ENCODE results near the gene ENTPD8. TPM values are rescaled to one million over a fixed set of nuclear protein-coding genes. Genes with fewer than 3 reads are reported as not detected.

The ENTPD8 gene
- total and polyA plus RNA-seq, 2 donors (not counting 1 experiment from before 2014, with no cell fraction given) = under 0.01 TPM; not detected in 1

- Histone ChIP-seq H3K4me3 (replicated peaks in 1 of 4; ENCODE audit: control extremely low read depth in 1 of 4, insufficient read depth in 1 of 4, low read depth in 3 of 4, low read length in 4 of 4) (no peak overlapping the region), H3K27me3 (ENCODE audit: control insufficient read depth, insufficient read depth, low read length) (peaks cover 2% of the 10 kb centered on the region), H3K4me1 (ENCODE audit: control insufficient read depth, extremely low read depth, insufficient read depth, low read length) (no peaks in the 10 kb centered on the region), H4K20me1 (ENCODE audit: control insufficient read depth, extremely low read depth, insufficient read depth, low read length) (no peaks in the 10 kb centered on the region), H3K36me3 (ENCODE audit: control insufficient read depth, insufficient read depth, low read length) (no peaks in the 10 kb centered on the region), H3K9me3 (ENCODE audit: control insufficient read depth, insufficient read depth, low read depth, low read length) (no peaks in the 10 kb centered on the region), H3K79me2 (ENCODE audit: control insufficient read depth, insufficient read depth, low read length) (no peaks in the 10 kb centered on the region), H2AFZ (ENCODE audit: low read length) (no peak overlapping the region), H3K9ac (ENCODE audit: insufficient read depth, low read length) (no peak overlapping the region), H3K4me2 (ENCODE audit: extremely low read depth, insufficient read depth, low read length) (no peak overlapping the region), H3K27ac (ENCODE audit: insufficient read depth, low read length) (no peak overlapping the region)
- no peak for TF ChIP-seq CTCF (conservative IDR thresholded peaks at IDR 0.05 in 1 of 2, IDR thresholded peaks at IDR 0.05 in 1 of 2; ENCODE audit: low read depth in 1 of 2, low read length in 2 of 2)
- TF ChIP-seq EZH2 (IDR thresholded peaks at IDR 0.05; ENCODE audit: low read length, missing control alignments) = no peak
- no peak for DNase-seq (ENCODE audit: low read depth in 2 of 2)
Observed at GRCh38 chr9:137465720-137466388, 24.7 kb upstream of the ENTPD8 start.

- Histone ChIP-seq H3K9ac (ENCODE audit: insufficient read depth, low read length) (no peak overlapping the region), H3K36me3 (ENCODE audit: control insufficient read depth, insufficient read depth, low read length) (no peaks in the 10 kb centered on the region), H3K79me2 (ENCODE audit: control insufficient read depth, insufficient read depth, low read length) (no peaks in the 10 kb centered on the region), H3K27ac (ENCODE audit: insufficient read depth, low read length) (no peak overlapping the region), H3K4me1 (ENCODE audit: control insufficient read depth, extremely low read depth, insufficient read depth, low read length) (no peaks in the 10 kb centered on the region), H2AFZ (ENCODE audit: low read length) (no peak overlapping the region), H4K20me1 (ENCODE audit: control insufficient read depth, extremely low read depth, insufficient read depth, low read length) (no peaks in the 10 kb centered on the region), H3K4me3 (replicated peaks in 1 of 4; ENCODE audit: control extremely low read depth in 1 of 4, insufficient read depth in 1 of 4, low read depth in 3 of 4, low read length in 4 of 4) (no peak overlapping the region), H3K9me3 (ENCODE audit: control insufficient read depth, insufficient read depth, low read depth, low read length) (no peaks in the 10 kb centered on the region), H3K27me3 (ENCODE audit: control insufficient read depth, insufficient read depth, low read length) (peaks cover 2% of the 10 kb centered on the region), H3K4me2 (ENCODE audit: extremely low read depth, insufficient read depth, low read length) (no peak overlapping the region)
- no peak for DNase-seq (ENCODE audit: low read depth in 2 of 2)
- no peak for TF ChIP-seq CTCF (conservative IDR thresholded peaks at IDR 0.05 in 1 of 2, IDR thresholded peaks at IDR 0.05 in 1 of 2; ENCODE audit: low read depth in 1 of 2, low read length in 2 of 2)
- TF ChIP-seq EZH2 (IDR thresholded peaks at IDR 0.05; ENCODE audit: low read length, missing control alignments) = no peak
Observed at GRCh38 chr9:137465000-137465719, 24.0 kb upstream of the ENTPD8 start.

- Histone ChIP-seq H3K27ac (ENCODE audit: insufficient read depth, low read length) (no peak overlapping the region), H3K27me3 (ENCODE audit: control insufficient read depth, insufficient read depth, low read length) (peaks cover 2% of the 10 kb centered on the region)
- no peak for DNase-seq (ENCODE audit: low read depth in 2 of 2)
Observed at GRCh38 chr9:137464291-137464999, 23.3 kb upstream of the ENTPD8 start.

More at GRCh38 chr9:137464291-137464999, 23.3 kb upstream of the ENTPD8 start:
- no peak for TF ChIP-seq CTCF (conservative IDR thresholded peaks at IDR 0.05 in 1 of 2, IDR thresholded peaks at IDR 0.05 in 1 of 2; ENCODE audit: low read depth in 1 of 2, low read length in 2 of 2)
- no peak for TF ChIP-seq EZH2 (IDR thresholded peaks at IDR 0.05; ENCODE audit: low read length, missing control alignments)
- no peaks in the 10 kb centered on the region for H3K79me2 ChIP-seq (ENCODE audit: control insufficient read depth, insufficient read depth, low read length)
- no peaks in the 10 kb centered on the region for H3K4me1 ChIP-seq (ENCODE audit: control insufficient read depth, extremely low read depth, insufficient read depth, low read length)
- no peaks in the 10 kb centered on the region for H4K20me1 ChIP-seq (ENCODE audit: control insufficient read depth, extremely low read depth, insufficient read depth, low read length)
- no peak overlapping the region for H3K4me3 ChIP-seq (replicated peaks in 1 of 4; ENCODE audit: control extremely low read depth in 1 of 4, insufficient read depth in 1 of 4, low read depth in 3 of 4, low read length in 4 of 4)
- H3K9me3 ChIP-seq (ENCODE audit: control insufficient read depth, insufficient read depth, low read depth, low read length) = no peaks in the 10 kb centered on the region
- H3K36me3 ChIP-seq (ENCODE audit: control insufficient read depth, insufficient read depth, low read length) = no peaks in the 10 kb centered on the region
- no peak overlapping the region for H2AFZ ChIP-seq (ENCODE audit: low read length)
- H3K4me2 ChIP-seq (ENCODE audit: extremely low read depth, insufficient read depth, low read length) = no peak overlapping the region
- no peak overlapping the region for H3K9ac ChIP-seq (ENCODE audit: insufficient read depth, low read length)

Data from fibroblast of lung (primary cell).